HG03558 (cell line): Measurements from ENCODE around the gene KREMEN1.
"Not testable (repeated sequence)": the region's sequence is repeated elsewhere in the genome, so short reads cannot be mapped to it uniquely, and the experiment has no call there.

Experiments used
- ATAC-seq: cut with Tn5 transposase; IDR thresholded peaks from one replicate; pipeline ENCODE4 v1.9.1; 2021; ENCODE audit warnings: moderate number of reproducible peaks; ENCODE audit not compliant: unreplicated experiment; ENCODE audit errors: extremely low read depth

KREMEN1 gene

DNA sequence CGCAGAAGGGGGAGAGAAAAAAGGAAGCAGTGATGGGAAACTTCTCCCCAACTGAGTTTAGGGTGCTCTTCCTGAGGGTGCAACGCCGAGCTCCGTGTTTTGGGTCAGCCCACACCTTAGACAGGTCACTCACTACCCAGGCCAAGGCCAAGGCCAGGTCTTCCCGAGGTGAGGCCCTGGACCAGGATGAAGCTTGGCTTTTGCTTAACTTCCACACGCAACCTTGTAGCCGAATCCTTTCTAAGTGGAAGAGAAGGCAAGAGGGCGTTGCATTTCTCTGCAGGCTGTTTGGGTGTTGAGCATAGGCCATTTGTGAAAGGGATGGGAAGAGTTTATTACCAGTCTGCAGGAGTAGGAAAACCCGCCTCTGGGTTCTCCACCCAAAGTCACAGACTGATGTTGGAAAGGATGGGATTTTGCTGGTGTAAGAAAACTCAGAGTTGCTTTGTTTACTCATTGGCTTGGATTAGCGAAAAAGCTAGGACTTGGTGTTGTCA is 1.5 kb downstream of the KREMEN1 start:
- no peak for ATAC-seq

- no peak for ATAC-seq
Measured at GRCh38 chr22:29078036-29078868, 5.4 kb downstream of the KREMEN1 start.

- no peak for ATAC-seq
Measured at GRCh38 chr22:29078869-29079207, 6.0 kb downstream of the KREMEN1 start.

- no peak for ATAC-seq
Measured at GRCh38 chr22:29079218-29079901, 6.5 kb downstream of the KREMEN1 start.

DNA sequence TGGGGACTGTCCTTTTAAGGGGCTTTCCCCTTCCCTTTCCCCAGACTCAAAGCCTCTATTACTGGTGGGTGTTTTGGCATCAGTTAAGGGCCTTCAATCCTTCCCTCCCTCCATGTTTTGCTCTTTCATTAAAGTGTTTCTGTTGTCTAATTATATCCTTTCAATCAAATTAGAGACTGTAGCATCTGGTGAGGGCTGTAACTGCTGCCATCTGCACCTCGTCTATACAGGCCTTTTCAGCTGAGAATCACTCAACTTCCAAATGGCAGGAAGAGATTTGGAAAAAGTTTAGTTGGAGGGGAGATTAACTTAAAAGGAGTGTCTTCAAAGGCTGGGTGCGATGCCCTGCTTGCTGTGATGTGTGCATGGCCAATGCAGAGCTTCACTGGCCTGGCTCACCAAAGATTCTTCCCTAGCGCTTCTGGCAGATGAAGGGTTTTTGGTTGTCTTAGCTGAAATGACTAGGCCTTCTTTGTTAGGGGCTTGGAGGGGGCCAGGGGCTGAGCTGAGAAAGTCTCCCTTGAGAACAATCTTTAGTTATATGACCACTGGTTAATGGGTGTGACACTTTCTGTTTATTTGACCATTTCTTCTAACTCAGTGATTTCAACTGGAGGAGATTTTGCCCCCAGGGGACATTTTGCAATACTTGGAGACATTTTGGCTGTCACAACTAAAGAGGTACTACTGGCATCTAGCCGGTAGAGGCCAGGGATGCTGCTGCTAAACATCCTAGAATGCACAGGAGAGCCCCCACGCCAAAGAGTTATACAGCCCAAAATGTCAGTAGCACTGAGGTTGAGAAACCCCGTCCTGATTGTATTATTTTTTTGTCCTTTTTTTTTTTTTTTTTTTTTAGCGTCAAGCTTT is 7.5 kb downstream of the KREMEN1 start:
- no peak for ATAC-seq

DNA sequence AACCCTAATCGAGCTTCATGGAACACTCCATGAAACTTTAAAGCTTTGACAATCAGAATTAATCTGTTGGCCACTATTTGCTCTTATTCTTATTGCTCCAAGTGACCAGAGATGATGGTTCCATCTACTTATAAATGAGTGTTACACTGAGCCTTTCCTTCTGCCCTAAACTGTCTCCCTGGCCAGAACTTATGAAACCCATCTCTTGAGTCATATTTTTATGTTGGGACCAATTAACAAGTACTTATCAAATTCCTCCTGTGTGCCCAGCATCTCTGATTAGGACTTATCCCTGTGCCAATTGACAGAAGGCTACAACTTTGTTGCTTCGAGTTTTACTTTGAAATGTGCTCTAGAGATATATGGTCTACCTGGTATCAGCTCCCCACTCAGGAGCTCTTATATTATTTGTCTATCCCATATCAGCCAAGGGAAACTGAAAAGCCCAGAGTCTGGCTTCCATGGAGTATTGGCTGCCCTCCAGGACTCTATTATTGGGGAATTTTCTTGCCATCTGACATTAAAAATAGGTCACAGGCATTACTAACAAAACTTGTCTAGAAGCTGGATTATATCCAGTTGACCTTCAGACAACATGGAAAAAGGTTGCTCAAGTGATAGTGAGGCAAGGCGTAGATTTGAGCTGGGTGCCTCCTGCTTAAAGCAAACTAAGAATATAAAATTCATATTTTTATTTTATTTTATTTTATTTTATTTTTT is 8.8 kb downstream of the KREMEN1 start:
- no peak for ATAC-seq

DNA sequence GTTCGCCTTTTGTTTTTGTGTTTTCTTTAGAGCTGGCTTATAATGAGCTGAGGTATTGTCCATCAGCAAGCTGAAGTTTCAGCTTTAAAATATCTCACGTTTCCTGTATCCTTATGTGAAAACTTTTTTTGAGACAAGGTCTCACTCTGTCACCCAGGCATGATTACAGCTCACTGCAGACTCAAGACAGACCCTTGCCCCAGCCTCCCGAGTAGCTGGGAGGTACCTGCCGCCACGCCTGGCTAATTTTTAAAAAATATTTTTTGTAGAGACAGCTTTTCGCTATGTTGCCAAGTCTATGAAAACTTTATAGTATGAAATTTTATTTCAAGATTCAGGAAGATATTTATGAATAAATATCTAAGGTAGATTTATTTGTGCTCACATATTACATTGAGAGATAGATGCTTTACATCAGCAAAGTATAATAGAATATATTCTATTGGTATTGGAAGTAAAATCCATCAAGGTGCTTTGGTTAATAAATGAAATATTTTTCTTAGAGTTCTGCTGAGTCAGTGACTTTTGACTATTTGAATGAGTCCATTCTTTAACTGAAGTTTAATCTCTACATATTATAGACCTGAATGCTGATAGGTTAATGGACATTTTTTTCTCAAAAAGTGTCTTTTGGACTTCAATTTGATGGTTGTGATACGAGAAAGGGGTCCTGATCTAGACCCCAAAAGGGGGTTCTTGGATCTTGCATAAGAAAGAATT is 10.2 kb downstream of the KREMEN1 start:
- no peak for ATAC-seq

DNA sequence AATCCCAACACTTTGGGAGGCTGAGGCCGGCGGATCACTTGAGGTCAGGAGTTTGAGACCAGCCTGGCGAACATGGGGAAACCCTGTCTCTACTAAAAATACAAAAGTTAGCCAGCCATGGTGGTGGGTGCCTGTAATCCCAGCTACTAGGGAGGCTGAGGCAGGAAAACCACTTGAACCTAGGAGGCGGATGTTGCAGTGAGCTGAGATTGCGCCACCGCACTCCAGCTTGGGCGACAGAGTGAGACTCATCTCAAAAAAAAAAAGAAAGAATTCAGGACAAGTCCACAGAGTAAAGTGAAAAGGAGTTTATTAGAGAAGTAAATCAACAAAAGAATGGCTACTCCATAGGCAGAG is 10.7 kb downstream of the KREMEN1 start:
- ATAC-seq, result not testable (repeated sequence)

- ATAC-seq, result no peak
Measured at GRCh38 chr22:29083933-29084591, 11.2 kb downstream of the KREMEN1 start.

DNA sequence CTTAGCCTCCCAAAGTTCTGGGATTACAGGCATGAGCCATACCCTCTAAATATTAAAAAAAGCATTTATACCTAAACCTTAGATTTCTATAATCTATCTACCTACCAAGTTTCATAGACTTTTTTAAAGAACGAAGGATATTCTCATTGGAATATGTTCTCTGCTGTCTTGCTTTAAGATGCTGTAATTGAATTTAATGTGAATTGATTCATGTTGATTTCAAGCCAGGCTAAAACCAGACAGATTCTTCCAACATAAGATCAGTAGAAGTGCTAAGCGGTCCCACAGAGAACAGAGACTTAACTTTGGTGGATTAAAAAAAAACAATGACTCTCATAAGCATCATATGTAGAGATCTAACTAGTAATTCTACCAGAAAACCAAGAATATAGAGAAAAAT is 14.2 kb downstream of the KREMEN1 start:
- ATAC-seq, result no peak

DNA sequence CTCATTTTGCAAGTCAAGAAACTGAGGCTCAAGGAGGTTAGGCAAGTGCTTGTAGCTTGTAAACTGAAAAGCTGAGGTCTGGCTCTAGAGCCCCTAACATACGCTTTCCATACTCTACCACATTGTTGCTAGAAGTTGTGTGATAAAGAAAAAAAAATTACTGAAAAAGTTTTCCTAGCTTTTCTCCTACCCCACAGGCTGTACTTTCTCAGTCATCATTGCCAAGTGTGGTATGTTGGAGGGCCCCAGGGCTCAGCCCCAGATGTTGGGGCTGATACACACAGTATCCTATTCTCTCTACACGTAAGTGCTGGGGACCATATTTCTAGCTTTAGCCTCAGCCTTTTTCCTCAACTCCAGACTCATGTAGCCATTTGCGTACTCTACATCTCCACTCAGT is 16.0 kb downstream of the KREMEN1 start:
- no peak for ATAC-seq

DNA sequence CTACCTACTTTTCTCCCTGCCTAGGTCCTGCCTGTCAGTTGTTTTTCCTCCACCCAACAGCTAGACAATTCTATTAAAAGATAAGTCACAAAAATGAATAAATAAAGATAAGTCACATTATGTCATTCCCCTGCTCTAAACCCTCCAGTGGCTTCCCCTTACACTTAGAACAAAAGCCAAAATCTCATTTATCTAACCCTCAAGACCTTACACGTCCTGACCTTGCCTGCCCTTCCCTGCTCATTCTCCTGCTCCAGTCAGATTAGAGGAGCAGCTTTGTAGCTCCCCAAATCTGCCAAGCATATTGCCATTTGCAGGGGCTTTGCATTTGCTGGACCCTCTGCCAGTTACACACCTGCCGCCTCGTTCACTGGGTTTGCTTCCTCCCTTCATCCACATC is 16.7 kb downstream of the KREMEN1 start:
- ATAC-seq, result no peak

DNA sequence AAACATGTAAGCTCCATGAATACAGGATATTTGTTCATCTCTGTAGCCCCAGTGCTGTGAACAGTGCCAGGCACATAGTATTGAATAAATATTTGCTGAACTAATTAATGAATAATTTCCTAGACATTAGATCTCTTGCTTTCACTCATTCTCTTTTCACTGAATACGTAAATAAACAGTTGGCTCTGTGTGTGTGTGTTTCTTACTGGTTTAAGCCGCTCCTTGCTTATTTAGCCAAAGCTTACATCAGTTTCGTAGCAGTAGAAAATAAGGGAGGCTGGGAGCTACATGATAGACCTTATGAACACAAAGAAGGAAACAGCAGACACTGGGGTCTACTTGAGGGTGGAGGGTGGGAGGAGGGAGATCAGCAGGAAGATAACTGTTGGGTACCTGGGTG is 17.2 kb downstream of the KREMEN1 start:
- no peak for ATAC-seq

- ATAC-seq, result no peak
Measured at GRCh38 chr22:29092243-29092642, 19.4 kb downstream of the KREMEN1 start.

GRCh38 chr22:29093030-29093429 is 20.2 kb downstream of the KREMEN1 start:
- no peak for ATAC-seq

GRCh38 chr22:29093501-29094300 is 20.9 kb downstream of the KREMEN1 start:
- no peak for ATAC-seq

- no peak for ATAC-seq
Measured at GRCh38 chr22:29095459-29095858, 22.6 kb downstream of the KREMEN1 start.
